ENCODE measurements around the gene EPHB2. TPM values are rescaled to one million over a fixed set of nuclear protein-coding genes. Genes with fewer than 3 reads are reported as not detected.

Gene EPHB2
- total RNA-seq, 1 donor from 2014 or later = 6.0 TPM

GRCh38 chr1:22708777-22709176, 1.9 kb upstream of the EPHB2 start:
- Histone ChIP-seq H3K9me3 (no peaks in the 10 kb centered on the region), H3K27me3 (peaks cover 19% of the 10 kb centered on the region), H3K4me3 (no peak overlapping the region), H3K4me1 (peaks cover 13% of the 10 kb centered on the region), H3K36me3 (no peaks in the 10 kb centered on the region), H3K27ac (no peak overlapping the region)
- intact Hi-C loops (cut with DNase I) = no loop called here
- no peak for TF ChIP-seq CTCF (IDR thresholded peaks at IDR 0.05)
- no peak for ATAC-seq
- no peak for DNase-seq

- TF ChIP-seq CTCF (IDR thresholded peaks at IDR 0.05) = peak; percentile 17
- no peak for DNase-seq
- no peak overlapping the region for H3K27ac ChIP-seq
- ATAC-seq = no peak
- H3K27me3 ChIP-seq = peaks cover 19% of the 10 kb centered on the region
- H3K4me1 ChIP-seq = peaks cover 13% of the 10 kb centered on the region
- no peaks in the 10 kb centered on the region for H3K9me3 ChIP-seq
- intact Hi-C loops (cut with DNase I) = no loop called here
- no peak overlapping the region for H3K4me3 ChIP-seq
- no peaks in the 10 kb centered on the region for H3K36me3 ChIP-seq
Measured at GRCh38 chr1:22709227-22709626, 1.4 kb upstream of the EPHB2 start.

- Histone ChIP-seq H3K27ac (no peak overlapping the region), H3K9me3 (no peaks in the 10 kb centered on the region), H3K4me1 (peaks cover 13% of the 10 kb centered on the region), H3K27me3 (peaks cover 19% of the 10 kb centered on the region), H3K4me3 (peak overlapping the region; percentile 40), H3K36me3 (no peaks in the 10 kb centered on the region)
- ATAC-seq (peak; percentile 52), DNase-seq (peak; percentile 77)
- intact Hi-C loops (cut with DNase I) = no loop called here
- TF ChIP-seq CTCF (IDR thresholded peaks at IDR 0.05) = no peak
Measured at GRCh38 chr1:22709891-22710700, 543 bp upstream of the EPHB2 start.

GRCh38 chr1:22711071-22711470, 432 bp downstream of the EPHB2 start:
- no peaks in the 10 kb centered on the region for H3K9me3 ChIP-seq
- peaks cover 13% of the 10 kb centered on the region for H3K4me1 ChIP-seq
- no peaks in the 10 kb centered on the region for H3K36me3 ChIP-seq
- H3K4me3 ChIP-seq = peak overlapping the region; percentile 43
- no peak for TF ChIP-seq CTCF (IDR thresholded peaks at IDR 0.05)
- H3K27me3 ChIP-seq = peaks cover 19% of the 10 kb centered on the region
- intact Hi-C loops (cut with DNase I) = no loop called here
- ATAC-seq (peak; percentile 3), DNase-seq (no peak)
- no peak overlapping the region for H3K27ac ChIP-seq

GRCh38 chr1:22711591-22712501, 1.2 kb downstream of the EPHB2 start:
- intact Hi-C loops (cut with DNase I) = no loop called here
- TF ChIP-seq CTCF (IDR thresholded peaks at IDR 0.05) = no peak
- DNase-seq (no peak), ATAC-seq (peak; percentile 10)
- Histone ChIP-seq H3K27me3 (peaks cover 19% of the 10 kb centered on the region), H3K36me3 (no peaks in the 10 kb centered on the region), H3K27ac (no peak overlapping the region), H3K9me3 (no peaks in the 10 kb centered on the region), H3K4me1 (peaks cover 16% of the 10 kb centered on the region), H3K4me3 (peak overlapping the region; percentile 43)

Data from upper lobe of right lung (tissue), 1 donor.